Measurements from ENCODE around the gene ENPP4.

DNA sequence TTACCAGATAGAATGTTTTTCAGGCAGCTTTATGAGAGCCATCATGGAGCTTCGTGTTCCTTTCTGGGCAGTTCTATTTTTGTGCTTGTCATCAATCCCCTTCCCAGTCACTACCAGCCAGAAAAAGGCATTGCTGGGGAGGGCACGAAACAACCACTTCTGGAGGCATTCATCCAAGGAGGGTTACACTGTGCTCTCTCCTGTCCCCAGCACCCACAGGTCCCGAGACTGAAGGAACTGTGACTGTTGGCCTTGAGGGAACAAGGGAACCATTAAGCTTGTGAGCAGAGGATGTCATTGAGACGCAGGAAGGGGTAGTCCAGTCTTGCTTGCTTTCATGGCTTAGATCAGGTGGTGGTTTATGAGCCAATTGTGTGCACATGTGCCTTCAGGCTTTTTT, 61.1 kb downstream of the ENPP4 start:
- TF ChIP-seq GATA3 (IDR thresholded peaks at IDR 0.05; ENCODE audit: low read depth, low read length) (no peak), GATA2 (IDR thresholded peaks at IDR 0.05; ENCODE audit: low read depth, low read length) (no peak)

All from SH-SY5Y (cell line).